ENCODE measurements around the gene HTRA3.

HTRA3 gene

DNA sequence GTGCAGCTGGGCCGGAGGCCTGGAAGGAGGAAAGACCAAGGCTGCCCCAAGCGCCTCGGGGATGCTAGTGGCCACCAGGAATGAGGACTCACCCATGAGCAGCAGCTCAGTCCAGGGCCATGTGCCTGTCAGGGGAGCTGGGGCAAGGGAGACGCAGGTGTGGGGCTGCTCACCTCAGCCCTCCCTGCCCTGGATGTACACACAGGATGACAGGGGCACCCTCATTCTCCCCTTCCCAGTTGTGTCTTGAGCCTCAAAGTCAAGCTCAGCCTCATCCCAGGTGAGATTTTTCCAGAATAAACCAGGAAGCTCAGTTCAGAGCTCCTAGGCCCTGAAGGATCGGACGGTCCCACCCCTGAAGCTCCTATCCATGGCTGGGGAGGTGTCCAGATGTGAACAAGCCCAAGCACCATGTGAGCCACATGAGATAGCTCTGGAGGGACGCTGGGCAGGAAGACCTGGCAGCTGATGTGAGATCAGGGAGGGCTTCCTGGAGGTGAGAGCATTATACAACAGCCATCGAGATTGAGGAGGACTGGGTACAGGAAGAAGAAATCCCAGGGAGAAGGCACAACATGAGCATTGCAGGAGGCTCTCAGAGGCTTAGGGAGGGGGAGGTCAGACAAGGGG lies 23.0 kb downstream of the HTRA3 start:
- DNase-seq (ENCODE audit: low spot score), result no peak

DNA sequence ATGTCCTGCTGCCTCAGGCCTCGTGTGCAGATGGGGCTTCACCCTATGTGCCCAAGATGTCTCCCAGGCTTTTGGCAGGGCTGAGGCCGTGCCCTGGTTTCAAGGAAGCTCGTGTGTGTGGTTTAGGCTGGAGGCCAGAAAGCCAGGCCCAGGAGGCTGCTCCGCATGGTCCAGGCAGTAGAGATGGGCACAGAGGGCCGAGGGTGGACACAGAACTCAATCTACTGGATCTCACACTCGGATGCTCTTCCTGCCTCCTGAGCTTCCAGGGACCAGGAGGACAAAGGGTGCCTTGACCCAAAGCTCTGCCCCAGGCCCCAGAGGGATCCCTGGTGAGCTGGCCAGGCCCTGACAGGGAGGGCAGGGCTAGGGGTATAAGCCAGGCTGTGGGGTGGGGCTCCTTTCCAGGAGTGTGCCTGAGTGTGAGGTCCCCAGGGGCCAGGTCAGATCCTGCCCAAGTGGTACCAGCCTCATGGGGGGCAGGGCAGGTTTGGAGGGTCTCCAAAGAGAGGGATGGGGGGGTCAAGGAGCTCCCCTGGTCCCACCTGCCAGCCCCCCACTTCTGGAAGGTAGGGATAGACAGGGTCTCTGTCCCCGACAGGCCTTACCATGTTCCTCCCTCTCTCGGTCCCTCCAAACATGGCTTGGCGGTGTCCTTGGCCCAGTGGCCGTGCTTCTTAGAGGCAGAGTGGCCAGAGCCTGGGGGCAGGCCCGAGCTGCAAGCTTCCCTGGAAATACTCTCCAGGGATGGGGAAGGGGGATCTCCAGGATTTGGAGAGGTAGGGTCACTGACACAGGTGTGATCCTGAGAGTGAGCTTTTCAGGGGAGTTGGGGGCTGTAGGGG lies 23.8 kb downstream of the HTRA3 start:
- DNase-seq (ENCODE audit: low spot score), result no peak

DNA sequence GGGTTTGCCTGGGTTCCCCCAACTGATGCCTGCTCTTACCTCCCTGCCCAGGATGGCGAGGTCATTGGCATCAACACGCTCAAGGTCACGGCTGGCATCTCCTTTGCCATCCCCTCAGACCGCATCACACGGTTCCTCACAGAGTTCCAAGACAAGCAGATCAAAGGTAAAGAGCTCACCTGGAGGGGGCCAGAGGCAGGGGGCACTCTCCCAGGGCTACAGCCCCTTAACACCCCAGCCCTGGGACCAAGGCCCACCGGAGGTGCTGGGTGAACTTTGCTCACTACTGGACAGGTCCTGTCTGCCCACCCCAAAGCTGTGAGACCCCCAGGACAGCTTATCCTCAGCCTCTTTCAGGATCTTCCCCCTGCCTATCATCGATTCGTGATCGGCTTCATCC lies 24.5 kb downstream of the HTRA3 start:
- DNase-seq (ENCODE audit: low spot score), result no peak

DNA sequence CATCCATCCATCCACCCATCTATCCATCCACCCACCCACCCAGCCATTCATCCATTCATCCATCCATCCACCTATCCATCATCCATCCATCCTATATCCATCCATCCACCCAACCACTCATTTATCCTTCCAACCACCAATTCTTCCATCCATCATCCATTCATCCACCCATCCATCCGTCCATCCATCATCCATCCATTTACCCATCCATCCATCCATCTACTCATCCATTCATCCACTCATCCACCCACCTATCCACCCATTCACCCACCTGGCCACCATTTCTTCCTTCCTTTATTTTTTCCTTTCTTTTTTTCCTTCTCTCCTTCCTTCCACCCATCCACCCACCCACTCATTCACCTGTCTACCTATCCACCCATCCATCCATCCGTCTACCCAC lies 25.2 kb downstream of the HTRA3 start:
- no peak for DNase-seq (ENCODE audit: low spot score)

DNA sequence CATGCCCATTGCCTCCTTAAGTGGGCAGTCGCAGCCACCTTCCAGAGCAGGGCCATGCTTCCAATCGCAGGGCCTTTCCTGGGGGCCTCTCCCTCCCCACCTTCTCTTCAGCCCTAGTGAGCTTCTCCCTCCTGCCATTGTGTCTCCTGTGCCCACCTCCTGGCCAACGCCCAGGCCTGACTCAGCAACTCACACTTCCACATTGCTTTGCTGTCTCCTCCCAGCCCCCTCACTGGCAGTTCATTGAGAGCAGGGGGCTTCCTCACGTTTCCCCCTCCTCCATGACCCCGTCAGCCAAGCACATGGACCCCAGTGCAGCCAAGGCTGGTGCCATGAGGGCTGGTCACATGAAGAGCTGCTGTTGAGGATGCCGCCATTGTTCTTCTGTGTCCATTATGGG lies 25.9 kb downstream of the HTRA3 start:
- DNase-seq (ENCODE audit: low spot score), result no peak

DNA sequence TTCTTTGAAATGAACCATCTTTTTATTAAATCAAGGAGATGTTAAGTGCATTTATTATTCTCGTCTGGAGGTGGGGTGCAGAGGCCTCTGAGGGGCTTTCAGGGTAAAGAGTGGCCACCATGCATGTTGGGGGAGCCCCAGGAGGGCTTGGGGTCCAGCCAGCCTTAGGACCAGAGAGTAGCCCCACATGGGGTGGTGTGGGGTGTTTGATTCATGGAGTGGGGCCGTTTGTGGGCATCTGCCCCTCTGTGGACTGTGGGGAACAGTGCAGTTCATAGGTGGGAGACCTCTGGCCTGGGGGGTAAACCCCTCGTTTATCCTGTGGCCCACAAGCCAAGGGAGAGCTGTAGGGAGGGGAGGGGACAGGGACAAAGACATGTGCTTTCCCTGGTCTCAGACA lies 26.9 kb downstream of the HTRA3 start:
- no peak for DNase-seq (ENCODE audit: low spot score)

DNA sequence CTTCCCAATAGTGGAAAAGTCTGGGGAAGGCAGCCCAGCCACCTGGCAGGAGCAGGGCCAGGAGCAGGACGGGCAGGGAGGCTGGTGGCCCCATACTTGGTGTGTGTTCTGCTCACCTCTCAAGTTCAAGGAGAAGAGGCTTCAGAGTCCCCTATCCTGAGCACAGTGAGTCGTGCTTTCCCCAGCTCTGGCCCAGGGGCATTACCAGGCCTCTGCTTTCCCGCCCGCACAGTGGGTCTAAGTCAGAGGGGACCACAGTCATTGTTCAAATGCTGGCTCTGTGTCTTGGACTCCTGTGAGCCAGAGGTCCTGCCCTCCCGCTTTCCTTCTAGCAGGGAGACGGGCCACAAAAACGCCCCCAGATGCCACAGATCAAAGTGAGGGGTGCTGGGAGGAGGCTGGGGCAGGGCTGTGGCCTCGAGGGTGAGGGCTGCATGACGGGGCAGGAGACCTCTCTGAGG lies 27.6 kb downstream of the HTRA3 start:
- no peak for DNase-seq (ENCODE audit: low spot score)

DNA sequence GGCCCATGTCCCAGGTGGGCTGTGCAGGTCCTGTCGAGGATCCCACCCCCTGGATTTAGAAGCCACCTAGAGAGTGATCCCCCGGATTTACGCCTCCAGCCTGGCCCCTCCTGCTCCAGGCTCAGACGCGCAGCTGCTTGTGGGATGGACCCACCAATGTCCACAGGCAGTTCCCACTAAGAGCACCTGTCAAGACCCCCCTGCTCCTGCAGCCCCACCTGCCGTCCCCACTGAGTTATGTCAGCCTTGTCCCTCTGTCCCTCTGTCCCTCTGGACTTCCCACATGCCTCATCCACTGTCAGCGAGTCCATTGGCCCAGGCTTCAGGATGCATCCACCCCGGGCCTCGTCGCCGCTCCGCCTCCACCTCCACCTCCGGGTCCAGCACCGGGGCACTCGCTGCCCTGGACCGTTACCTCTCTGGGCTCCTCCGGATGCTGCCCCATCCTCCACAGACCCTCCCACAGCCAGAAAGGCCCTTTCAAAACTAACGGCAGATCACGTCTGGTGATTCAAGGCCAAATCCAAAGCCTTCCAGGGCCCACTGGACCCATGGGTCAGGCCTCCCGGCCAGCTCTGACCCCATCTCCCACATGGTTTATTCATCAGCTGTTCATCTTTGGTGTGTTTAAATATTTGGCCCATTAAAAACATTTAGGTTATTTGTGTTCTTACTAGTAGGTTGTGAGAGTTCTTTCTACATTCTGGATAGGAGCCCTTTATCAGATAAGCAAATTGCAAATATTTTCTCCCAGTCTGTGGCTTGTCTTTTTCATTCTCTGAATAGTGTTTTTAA lies 28.3 kb downstream of the HTRA3 start:
- DNase-seq (ENCODE audit: low spot score), result no peak

DNA sequence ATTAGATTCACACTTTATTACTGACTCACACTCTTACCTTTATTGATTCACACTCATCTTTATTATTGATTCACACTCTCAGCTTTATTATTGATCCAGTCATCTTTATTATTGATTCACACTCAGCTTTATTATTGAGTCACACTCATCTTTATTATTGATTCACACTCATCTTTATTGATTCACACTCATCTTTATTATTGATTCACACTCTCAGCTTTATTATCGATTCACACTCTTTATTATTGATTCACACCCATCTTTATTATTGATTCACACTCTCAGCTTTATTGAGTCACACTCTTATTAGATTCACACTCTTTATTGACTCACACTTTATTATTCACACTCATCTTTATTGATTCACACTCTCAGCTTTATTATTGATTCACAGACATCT lies 31.3 kb downstream of the HTRA3 start:
- DNase-seq (ENCODE audit: low spot score), result no peak

DNA sequence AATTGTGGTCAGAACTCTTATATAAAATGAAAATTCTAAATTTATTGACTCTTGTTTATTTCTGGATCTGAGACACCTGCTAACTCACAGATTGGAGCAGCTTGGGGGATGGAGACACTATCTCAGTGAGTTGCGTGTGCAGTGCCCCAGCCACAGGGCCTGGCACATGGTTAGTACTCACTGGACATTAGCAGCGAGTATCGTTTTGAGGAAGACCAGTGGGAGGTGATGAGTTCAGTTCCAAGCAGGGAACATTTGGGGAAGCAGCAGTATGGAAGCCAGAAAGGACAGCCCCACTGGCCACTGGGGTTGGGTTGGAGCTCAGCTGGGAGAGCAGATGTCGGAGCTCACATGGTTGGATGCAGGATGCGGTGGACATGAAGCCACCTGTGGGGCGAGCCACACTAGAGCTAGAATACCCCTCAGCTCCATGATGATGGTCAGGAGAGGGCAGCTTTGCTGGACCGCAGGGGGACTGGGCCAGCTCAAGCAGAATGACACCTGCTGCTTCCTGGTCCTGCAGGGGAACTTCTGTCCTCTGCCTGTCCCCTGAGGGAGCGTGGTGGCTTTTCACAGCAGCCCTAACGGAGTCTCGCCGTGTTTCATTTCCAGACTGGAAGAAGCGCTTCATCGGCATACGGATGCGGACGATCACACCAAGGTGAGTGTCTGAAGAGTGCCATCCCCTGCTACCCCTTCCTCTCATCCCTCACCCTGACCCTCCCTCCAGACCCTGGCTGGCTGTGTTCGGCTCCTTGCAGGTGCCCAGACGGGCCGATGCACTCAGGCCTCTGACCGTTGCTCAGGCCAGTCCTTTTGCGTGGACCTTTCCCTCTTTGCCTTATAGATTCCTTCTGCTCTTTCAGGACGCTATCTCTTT lies 32.5 kb downstream of the HTRA3 start:
- no peak for DNase-seq (ENCODE audit: low spot score)

DNA sequence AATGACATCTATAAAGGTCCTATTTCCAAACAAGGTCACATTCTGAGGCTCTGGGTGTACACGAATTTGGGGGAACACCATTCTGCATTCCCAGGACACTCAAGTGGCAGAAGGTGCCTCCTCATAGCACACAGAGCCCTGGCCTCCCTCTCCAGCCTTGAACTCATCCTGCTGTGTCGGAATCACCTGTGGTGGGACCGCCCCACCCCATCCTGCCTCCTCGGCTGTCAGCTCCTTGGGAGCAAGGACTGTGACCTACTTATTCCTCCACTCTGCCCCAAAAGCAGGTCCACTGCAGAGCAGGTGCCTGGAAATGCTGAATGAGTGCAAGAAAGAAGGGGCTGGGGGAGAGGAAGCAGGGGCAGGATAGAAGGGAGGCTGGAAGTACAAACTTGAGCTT lies 33.5 kb downstream of the HTRA3 start:
- DNase-seq (ENCODE audit: low spot score), result no peak

DNA sequence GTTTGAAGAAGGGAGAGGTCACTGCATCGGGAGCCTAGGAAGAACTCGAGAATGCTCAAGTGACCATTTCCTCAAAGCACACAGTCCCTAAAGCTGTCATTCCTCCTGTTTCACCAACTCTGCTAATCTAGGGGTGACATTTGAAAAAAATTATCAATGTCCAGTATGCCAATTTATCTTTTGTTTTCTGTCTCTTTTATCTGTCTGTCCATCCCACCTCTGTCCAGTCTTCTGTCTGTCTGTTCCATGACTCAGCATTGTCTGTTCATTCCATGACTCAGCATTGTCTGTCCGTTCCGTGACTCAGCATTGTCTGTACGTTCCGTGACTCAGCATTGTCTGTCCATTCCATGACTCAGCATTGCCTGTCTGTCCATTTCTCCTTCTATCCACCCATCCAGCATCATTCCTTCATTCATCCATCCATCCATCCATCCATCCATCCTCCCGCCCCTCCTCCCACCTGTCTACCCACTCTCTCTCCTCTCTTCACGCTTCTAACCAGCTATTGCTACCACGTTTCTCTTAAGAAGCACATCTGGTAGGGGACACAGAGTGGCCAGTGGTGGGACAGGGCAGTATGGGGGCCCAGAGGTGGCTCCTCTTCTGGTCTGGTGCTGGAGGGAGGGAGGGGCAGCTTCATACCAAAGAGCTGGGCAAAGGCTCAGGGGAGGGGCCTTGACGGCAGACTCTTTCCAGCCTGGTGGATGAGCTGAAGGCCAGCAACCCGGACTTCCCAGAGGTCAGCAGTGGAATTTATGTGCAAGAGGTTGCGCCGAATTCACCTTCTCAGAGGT lies 34.1 kb downstream of the HTRA3 start:
- no peak for DNase-seq (ENCODE audit: low spot score)

DNA sequence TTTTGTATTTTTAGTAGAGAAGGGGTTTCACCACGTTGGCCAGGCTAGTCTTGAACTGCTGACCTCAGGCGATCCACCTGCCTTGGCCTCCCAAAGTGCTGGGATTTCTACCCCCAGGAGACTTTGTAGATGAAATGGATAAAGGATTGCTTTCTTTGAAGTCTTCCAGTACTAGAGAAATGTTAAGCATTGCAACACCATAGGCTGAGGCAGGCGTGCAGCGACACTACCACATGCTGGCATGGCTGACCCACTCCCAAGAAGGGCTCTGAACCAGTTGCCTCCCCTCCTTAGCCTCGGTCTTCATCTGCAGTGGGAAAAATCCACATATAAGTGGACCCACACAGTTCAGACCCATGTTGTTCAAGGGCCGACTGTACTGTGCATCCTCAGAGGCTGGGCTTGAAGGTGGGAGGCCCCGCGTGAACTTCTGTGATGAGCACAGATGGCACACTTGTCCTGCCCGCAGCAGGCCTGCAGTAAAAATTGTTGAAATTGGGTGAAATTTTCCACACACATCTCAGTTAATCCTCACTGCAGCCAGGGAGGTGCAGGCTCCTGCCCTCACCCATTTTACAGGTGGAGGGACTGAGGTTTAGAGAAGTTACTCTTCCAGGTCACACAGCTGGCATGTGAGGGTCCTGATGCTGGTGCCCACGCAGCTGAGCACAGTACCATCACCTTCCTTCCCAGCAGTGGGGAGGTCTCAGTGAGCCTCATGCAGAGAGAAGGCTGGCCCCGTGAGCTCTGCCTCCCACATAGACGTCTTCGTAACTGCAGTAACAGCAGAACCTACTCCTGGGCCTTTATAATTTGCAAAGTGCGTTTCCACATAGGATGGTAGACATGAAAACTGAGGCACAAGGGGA lies 35.5 kb downstream of the HTRA3 start:
- no peak for DNase-seq (ENCODE audit: low spot score)

DNA sequence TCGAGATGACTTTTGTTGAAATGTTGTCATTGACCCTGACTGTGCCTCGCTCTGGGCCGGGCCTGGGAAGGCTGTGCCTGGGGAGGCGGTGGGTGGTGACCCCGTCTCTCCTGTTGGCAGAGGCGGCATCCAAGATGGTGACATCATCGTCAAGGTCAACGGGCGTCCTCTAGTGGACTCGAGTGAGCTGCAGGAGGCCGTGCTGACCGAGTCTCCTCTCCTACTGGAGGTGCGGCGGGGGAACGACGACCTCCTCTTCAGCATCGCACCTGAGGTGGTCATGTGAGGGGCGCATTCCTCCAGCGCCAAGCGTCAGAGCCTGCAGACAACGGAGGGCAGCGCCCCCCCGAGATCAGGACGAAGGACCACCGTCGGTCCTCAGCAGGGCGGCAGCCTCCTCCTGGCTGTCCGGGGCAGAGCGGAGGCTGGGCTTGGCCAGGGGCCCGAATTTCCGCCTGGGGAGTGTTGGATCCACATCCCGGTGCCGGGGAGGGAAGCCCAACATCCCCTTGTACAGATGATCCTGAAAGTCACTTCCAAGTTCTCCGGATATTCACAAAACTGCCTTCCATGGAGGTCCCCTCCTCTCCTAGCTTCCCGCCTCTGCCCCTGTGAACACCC lies 36.4 kb downstream of the HTRA3 start:
- DNase-seq (ENCODE audit: low spot score), result no peak

DNA sequence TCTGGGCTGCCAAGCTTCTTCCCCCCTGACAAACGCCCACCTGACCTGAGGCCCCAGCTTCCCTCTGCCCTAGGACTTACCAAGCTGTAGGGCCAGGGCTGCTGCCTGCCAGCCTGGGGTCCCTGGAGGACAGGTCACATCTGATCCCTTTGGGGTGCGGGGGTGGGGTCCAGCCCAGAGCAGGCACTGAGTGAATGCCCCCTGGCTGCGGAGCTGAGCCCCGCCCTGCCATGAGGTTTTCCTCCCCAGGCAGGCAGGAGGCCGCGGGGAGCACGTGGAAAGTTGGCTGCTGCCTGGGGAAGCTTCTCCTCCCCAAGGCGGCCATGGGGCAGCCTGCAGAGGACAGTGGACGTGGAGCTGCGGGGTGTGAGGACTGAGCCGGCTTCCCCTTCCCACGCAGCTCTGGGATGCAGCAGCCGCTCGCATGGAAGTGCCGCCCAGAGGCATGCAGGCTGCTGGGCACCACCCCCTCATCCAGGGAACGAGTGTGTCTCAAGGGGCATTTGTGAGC lies 37.0 kb downstream of the HTRA3 start:
- DNase-seq (ENCODE audit: low spot score), result no peak

DNA sequence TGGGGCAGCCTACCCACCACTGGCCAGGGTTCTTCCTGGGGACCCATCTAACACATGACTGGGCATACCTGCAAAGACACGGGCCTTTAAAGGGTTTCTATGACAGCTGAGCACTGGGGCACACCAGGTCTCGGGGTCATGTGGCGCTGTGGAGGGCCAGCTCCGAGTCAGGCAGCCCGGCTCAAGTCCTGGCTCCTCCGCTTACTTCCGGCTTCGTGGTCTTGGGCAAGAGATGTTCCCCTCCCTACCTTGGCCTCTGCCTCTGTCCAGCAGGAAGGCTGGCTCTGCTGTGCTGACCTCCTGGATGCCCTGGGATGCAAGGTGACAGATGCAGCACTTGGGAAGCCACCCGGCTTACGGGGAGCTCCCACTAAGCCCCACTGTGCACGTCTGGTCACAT lies 37.6 kb downstream of the HTRA3 start:
- DNase-seq (ENCODE audit: low spot score), result no peak

DNA sequence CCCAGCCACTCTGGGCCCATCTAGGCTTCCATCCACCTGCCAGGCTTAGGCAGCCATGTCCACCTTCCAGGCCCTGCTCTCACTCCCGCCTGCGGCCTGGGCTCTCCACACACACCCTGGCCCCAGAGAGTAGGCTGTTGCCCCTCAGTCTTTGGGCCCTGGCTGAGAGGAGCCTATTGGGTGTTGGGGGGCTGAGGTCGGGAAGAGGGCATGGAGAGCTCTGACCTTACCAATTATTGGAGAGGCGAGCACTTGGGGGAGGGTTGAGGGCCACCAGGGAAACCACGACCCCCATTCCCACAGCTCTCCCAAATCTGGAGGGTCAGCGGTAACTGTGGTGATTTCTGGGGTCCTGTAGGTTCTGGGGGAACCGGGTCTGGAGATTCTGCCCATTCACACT lies 38.2 kb downstream of the HTRA3 start:
- no peak for DNase-seq (ENCODE audit: low spot score)

DNA sequence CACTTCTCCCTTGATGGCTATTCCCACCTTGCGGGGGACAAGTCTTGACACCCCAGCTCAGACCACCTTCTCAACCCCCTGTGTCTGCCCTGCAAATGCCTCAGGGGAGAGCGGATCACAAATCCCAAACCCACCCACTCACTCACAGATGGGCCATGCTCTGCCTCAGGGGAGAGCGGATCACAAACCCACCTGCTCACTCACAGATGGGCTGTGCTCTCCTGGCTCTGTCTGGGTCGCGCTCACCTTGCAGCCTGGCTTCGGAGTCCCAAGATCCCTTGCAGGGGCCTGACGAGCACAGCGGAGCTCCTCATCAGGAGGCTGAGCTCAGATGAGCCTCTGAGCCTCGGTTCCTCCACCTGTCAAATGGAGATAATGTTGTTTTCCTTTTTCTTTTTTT lies 38.6 kb downstream of the HTRA3 start:
- no peak for DNase-seq (ENCODE audit: low spot score)

Measured in D341Med (cell line).